Cardiac muscle cell (in vitro differentiated cells and primary cell): Measurements from ENCODE around the gene VSIG4. TPM values are rescaled to one million over a fixed set of nuclear protein-coding genes. Genes with fewer than 3 reads are reported as not detected.

Source experiments
- DNase-seq, 2 donors: peaks; one replicate each; pipeline versions ENCODE4 v3.0.0 to v3.0.0-alpha.2; 2010 to 2017; ENCODE audit warnings: low read depth in 1 of 2, low spot score in 1 of 2
- H3K27ac ChIP-seq: fragments of 200-600 bp; sonication (generic); 2 replicates; pipeline ENCODE4 v1.5.1; 2016
- H3K27me3 ChIP-seq: fragments of 200-600 bp; sonication (generic); 2 replicates; pipeline ENCODE4 v1.6.0; 2016; ENCODE audit warnings: control low read depth
- H3K36me3 ChIP-seq: fragments of 200-600 bp; sonication (generic); 2 replicates; pipeline ENCODE4 v1.5.1; 2016; ENCODE audit warnings: control low read depth
- H3K4me1 ChIP-seq: fragments of 200-600 bp; sonication (generic); 2 replicates; pipeline ENCODE4 v1.8.1; 2017; ENCODE audit warnings: low read depth, mild to moderate bottlenecking, mixed run types
- H3K4me3 ChIP-seq: fragments of 200-600 bp; sonication (generic); 2 replicates; pipeline ENCODE4 v1.5.1; 2016; ENCODE audit warnings: mild to moderate bottlenecking
- H3K9me3 ChIP-seq: fragments of 200-600 bp; sonication (generic); 2 replicates; pipeline ENCODE4 v1.5.1; 2017; ENCODE audit warnings: low read depth, mild to moderate bottlenecking, control low read depth
- CTCF ChIP-seq: IDR thresholded peaks from 2 replicates; pipeline ENCODE4 v1.5.1; 2012; ENCODE audit warnings: low read depth, mild to moderate bottlenecking, low read length
- polyA plus RNA-seq: library from polyadenylated mRNA; unstranded; fragments of >200 nt; fragmentation: Nextera tagmentation; extraction: Ambion mirVana; gene quantifications from 2 replicates; pipeline ENCODE4 v1.2.1, GENCODE V29; 2016
- total RNA-seq: library from RNA; depleted of rRNA; stranded (reverse); fragments of >200 nt; gene quantifications from 2 replicates; pipeline ENCODE4 v1.2.3, GENCODE V29; 2016

Gene VSIG4
- total and polyA plus RNA-seq, 2 experiments from 2014 or later = not detected

GRCh38 chrX:66036231-66036630, 3.6 kb downstream of the VSIG4 start:
- Histone ChIP-seq H3K36me3 (no peaks in the 10 kb centered on the region), H3K27me3 (no peaks in the 10 kb centered on the region), H3K4me1 (no peaks in the 10 kb centered on the region), H3K27ac (no peak overlapping the region), H3K4me3 (no peak overlapping the region), H3K9me3 (no peaks in the 10 kb centered on the region)
- no peak for TF ChIP-seq CTCF
- no peak for DNase-seq

GRCh38 chrX:66035667-66036066, 4.2 kb downstream of the VSIG4 start:
- H3K9me3 ChIP-seq = no peaks in the 10 kb centered on the region
- no peaks in the 10 kb centered on the region for H3K27me3 ChIP-seq
- no peak for TF ChIP-seq CTCF
- H3K4me3 ChIP-seq = no peak overlapping the region
- no peaks in the 10 kb centered on the region for H3K36me3 ChIP-seq
- no peaks in the 10 kb centered on the region for H3K4me1 ChIP-seq
- H3K27ac ChIP-seq = no peak overlapping the region
- DNase-seq = no peak

- peak; percentile 15 to 36 for DNase-seq
- Histone ChIP-seq H3K4me1 (no peaks in the 10 kb centered on the region), H3K4me3 (no peak overlapping the region), H3K36me3 (no peaks in the 10 kb centered on the region), H3K9me3 (no peaks in the 10 kb centered on the region), H3K27me3 (no peaks in the 10 kb centered on the region), H3K27ac (no peak overlapping the region)
- peak; percentile 59 for TF ChIP-seq CTCF
Measured at GRCh38 chrX:66030505-66031317, 9.2 kb downstream of the VSIG4 start.

GRCh38 chrX:66028936-66029335, 10.9 kb downstream of the VSIG4 start:
- DNase-seq = no peak
- no peaks in the 10 kb centered on the region for H3K36me3 ChIP-seq
- no peaks in the 10 kb centered on the region for H3K27me3 ChIP-seq
- no peaks in the 10 kb centered on the region for H3K9me3 ChIP-seq
- no peak overlapping the region for H3K27ac ChIP-seq
- no peak overlapping the region for H3K4me3 ChIP-seq
- TF ChIP-seq CTCF = no peak
- no peaks in the 10 kb centered on the region for H3K4me1 ChIP-seq

- H3K4me1 ChIP-seq = no peaks in the 10 kb centered on the region
- no peak overlapping the region for H3K27ac ChIP-seq
- DNase-seq = no peak
- no peaks in the 10 kb centered on the region for H3K27me3 ChIP-seq
- no peaks in the 10 kb centered on the region for H3K36me3 ChIP-seq
- no peak overlapping the region for H3K4me3 ChIP-seq
- no peaks in the 10 kb centered on the region for H3K9me3 ChIP-seq
- TF ChIP-seq CTCF = no peak
Measured at GRCh38 chrX:66024570-66024969, 15.3 kb downstream of the VSIG4 start.
